ENCODE measurements around the gene BACE1-AS.
A peak's percentile ranks its signal among the peaks of the same experiment; 100 is the strongest.
"Not testable (repeated sequence)": the region's sequence is repeated elsewhere in the genome, so short reads cannot be mapped to it uniquely, and the experiment has no call there.

Gene BACE1-AS

GRCh38 chr11:117327255-117327566, 36.1 kb downstream of the BACE1-AS start:
- not testable (repeated sequence) for H3K36me3 ChIP-seq (ENCODE audit: insufficient read depth, low read length); H3K4me1 ChIP-seq (ENCODE audit: insufficient read depth, low read length); H3K9me3 ChIP-seq (ENCODE audit: control insufficient read depth, insufficient read depth, low read length)
- peak overlapping the region; percentile 77; the same call in 1 of the 2 replicates for H3K9ac ChIP-seq (ENCODE audit: low read depth, low read length)

DNA sequence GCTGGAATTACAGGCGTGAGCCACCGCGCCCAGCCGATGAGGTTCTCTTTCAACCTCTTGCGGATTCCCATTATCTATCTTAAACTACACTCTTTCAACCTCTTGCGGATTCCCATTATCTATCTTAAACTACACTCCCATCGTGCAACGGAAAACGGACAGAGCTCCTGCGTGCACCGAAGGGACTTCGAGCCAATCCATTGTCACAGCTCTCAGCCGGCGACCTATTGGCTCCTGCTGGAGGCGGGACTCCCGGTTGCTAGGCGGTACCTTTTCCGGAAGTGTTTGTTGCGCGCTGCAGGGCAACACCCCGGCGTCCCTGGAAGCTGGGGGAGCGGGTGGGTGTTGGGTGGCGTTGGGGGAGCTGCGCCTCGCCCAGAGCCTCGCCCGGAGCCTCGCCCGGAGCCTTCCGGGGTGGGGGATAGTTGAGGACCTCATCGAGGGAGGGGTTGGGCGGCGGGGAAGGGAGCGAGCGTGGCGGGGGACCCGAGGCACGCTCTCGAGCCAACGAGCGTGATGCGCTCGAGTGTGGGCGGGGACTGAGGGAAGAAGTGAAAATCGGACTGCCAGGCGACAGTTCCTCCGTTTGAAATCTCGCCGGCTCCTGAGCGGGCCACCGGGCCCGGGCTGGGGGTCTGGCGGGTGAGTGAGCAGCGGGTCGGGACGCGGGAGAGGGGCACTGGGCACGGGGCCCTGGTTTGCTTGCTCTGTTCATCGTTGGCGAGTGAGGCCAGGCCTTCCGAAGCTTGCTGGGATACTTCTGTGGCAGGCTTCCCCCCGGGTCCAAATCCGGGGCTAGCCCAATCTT, 36.6 kb downstream of the BACE1-AS start, which contains the start of gene CEP164:
Gene CEP164, plus strand, starts transcription at position 288 of the 808 bp plus-strand sequence. CDS start 10,733 bp downstream, outside the sequence.
- Histone ChIP-seq H3K9me3 (ENCODE audit: control insufficient read depth, insufficient read depth, low read length) (no peaks in the 10 kb centered on the region), H3K9ac (ENCODE audit: low read depth, low read length) (peak within 1 kb of the TSS; percentile 77), H3K36me3 (ENCODE audit: insufficient read depth, low read length) (no peaks in the 10 kb centered on the region), H3K4me1 (ENCODE audit: insufficient read depth, low read length) (peaks cover 3% of the 10 kb centered on the region; the same call in 1 of the 2 replicates)

DNA sequence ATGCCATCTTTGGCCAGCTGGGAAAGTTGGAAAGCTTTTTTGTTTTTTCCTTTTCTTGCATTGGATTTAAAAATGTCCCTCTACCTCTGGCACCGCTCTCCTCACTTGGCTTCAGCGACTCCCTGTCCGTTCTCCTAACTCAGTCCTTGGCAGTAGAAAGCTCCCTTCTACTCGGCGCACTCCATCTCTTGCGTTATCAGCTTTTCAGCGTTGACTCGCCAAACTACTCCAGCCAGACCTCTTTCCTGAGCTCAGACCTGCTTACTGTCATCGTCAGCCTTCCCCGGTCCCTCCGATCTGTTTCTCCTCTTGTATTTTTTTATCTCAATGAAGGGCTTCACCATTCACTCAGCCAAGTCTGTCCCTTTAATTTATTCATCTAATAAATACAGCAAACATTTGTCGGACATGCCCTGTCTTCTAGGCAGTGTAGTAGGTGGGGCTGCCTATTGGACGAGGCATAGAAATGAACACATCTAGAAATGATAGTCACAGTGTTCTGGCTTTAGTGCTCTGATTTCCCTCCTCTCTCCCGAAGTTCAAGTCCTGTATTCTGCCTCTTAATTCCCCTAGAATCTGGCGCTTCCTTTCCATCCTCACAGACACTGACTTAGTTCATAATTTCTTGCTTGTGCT, 37.3 kb downstream of the BACE1-AS start:
- peaks cover 3% of the 10 kb centered on the region; the same call in 1 of the 2 replicates for H3K4me1 ChIP-seq (ENCODE audit: insufficient read depth, low read length)
- no peaks in the 10 kb centered on the region for H3K36me3 ChIP-seq (ENCODE audit: insufficient read depth, low read length)
- peak overlapping the region; percentile 77; the same call in 1 of the 2 replicates for H3K9ac ChIP-seq (ENCODE audit: low read depth, low read length)

DNA sequence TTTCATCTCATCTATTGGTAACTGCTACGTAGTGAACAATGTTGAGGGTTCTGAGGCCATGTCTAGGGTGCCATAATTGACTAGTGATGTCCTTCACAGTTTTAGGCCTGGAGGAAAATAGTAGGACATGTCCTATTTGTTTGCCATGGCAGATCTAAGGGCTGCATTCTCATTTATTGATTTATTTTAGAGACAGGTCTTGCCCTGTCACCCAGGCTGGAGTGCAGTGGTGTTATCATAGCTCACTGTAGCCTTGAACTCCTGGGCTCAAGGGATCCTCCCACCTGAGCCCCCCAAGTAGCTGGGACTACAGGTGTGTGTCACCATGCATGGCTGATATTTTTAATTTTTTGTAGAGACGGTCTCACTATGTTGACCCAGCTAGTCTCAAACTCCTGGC, 41.7 kb downstream of the BACE1-AS start:
- H3K36me3 ChIP-seq (ENCODE audit: insufficient read depth, low read length): no peaks in the 10 kb centered on the region
- no peak overlapping the region for H3K9ac ChIP-seq (ENCODE audit: low read depth, low read length)
- H3K4me1 ChIP-seq (ENCODE audit: insufficient read depth, low read length): peaks cover 3% of the 10 kb centered on the region; the same call in 1 of the 2 replicates
- H3K9me3 ChIP-seq (ENCODE audit: control insufficient read depth, insufficient read depth, low read length): no peaks in the 10 kb centered on the region

More for the DNA sequence above, 37.3 kb downstream of the BACE1-AS start:
- H3K9me3 ChIP-seq (ENCODE audit: control insufficient read depth, insufficient read depth, low read length): no peaks in the 10 kb centered on the region

- no peaks in the 10 kb centered on the region for H3K9me3 ChIP-seq (ENCODE audit: control insufficient read depth, insufficient read depth, low read length)
- H3K4me1 ChIP-seq (ENCODE audit: insufficient read depth, low read length): no peaks in the 10 kb centered on the region
- no peak overlapping the region for H3K9ac ChIP-seq (ENCODE audit: low read depth, low read length)
- H3K36me3 ChIP-seq (ENCODE audit: insufficient read depth, low read length): no peaks in the 10 kb centered on the region
Measured at GRCh38 chr11:117333917-117334316, 42.8 kb downstream of the BACE1-AS start.

DNA sequence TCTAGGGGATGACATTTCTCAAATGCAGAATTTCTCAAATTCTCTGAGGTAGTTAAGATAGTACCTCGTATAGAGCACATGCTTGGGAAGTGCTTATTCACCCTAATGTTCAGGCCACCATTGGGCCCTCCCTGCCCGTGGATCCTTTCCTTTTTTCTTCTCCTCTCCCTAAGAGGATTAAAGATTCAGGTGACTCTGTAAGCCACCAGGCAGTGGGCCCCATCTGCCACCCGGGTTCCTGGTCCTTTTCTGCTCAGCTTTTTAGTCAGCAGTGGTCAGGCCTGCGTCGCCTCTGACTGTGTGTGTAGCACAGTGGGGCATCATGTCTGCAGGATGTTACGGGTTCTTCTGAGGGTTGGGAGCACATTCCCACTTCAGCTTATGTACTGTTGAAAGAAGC, 43.8 kb downstream of the BACE1-AS start:
- no peaks in the 10 kb centered on the region for H3K36me3 ChIP-seq (ENCODE audit: insufficient read depth, low read length)
- H3K4me1 ChIP-seq (ENCODE audit: insufficient read depth, low read length): no peaks in the 10 kb centered on the region
- no peak overlapping the region for H3K9ac ChIP-seq (ENCODE audit: low read depth, low read length)
- H3K9me3 ChIP-seq (ENCODE audit: control insufficient read depth, insufficient read depth, low read length): no peaks in the 10 kb centered on the region

GRCh38 chr11:117335399-117335798, 44.3 kb downstream of the BACE1-AS start:
- Histone ChIP-seq H3K36me3 (ENCODE audit: insufficient read depth, low read length) (no peaks in the 10 kb centered on the region), H3K4me1 (ENCODE audit: insufficient read depth, low read length) (no peaks in the 10 kb centered on the region), H3K9me3 (ENCODE audit: control insufficient read depth, insufficient read depth, low read length) (no peaks in the 10 kb centered on the region), H3K9ac (ENCODE audit: low read depth, low read length) (no peak overlapping the region)

- Histone ChIP-seq H3K9ac (ENCODE audit: low read depth, low read length) (no peak overlapping the region), H3K36me3 (ENCODE audit: insufficient read depth, low read length) (no peaks in the 10 kb centered on the region), H3K9me3 (ENCODE audit: control insufficient read depth, insufficient read depth, low read length) (no peaks in the 10 kb centered on the region), H3K4me1 (ENCODE audit: insufficient read depth, low read length) (no peaks in the 10 kb centered on the region)
Measured at GRCh38 chr11:117337076-117337475, 45.9 kb downstream of the BACE1-AS start.
